ENCODE measurements around the gene CHRM3. TPM values are rescaled to one million over a fixed set of nuclear protein-coding genes. Genes with fewer than 3 reads are reported as not detected.

CHRM3 gene
- total RNA-seq, 1 donor from 2014 or later = 1.1 TPM

DNA sequence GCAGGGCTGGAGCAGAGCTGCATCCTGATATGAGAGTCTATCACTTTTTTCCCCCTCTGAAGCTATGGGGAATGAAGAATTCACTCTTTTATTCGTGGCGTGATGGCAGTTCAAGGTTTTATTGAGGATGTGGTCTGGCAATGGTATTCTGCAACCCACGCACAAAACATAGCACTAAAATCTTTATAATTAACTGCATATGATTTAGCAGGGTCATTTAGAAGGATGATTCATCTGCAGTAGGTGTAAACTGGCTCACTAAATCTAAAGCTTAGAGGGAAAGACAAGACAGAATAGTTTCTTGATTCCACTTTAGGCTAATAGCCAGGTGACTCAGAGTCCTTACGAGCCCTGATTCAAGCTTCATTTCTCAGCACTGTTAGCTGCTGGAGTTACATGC lies 25.0 kb upstream of the CHRM3 start:
- no peaks in the 10 kb centered on the region for H3K9me3 Mint-ChIP-seq (ENCODE audit: unreplicated experiment)
- peaks cover 4% of the 10 kb centered on the region for H3K4me1 ChIP-seq (ENCODE audit: insufficient read depth, low read length)
- H3K4me1 Mint-ChIP-seq (ENCODE audit: low read depth, unreplicated experiment) = peaks cover 5% of the 10 kb centered on the region
- H3K27me3 Mint-ChIP-seq (ENCODE audit: low read depth, unreplicated experiment) = no peaks in the 10 kb centered on the region
- no peak overlapping the region for H3K9ac ChIP-seq (ENCODE audit: low read length)
- H3K4me3 ChIP-seq (ENCODE audit: insufficient read depth, low read depth, low read length) = no peak overlapping the region
- DNase-seq (ENCODE audit: low read depth) (peak; percentile 98), FAIRE-seq (no peak)
- peak overlapping the region; percentile 45 for H3K4me2 ChIP-seq (ENCODE audit: low read length)
- no peaks in the 10 kb centered on the region for H3K9me3 ChIP-seq (ENCODE audit: insufficient read depth, low read depth, low read length)
- H3K27ac ChIP-seq (ENCODE audit: low read depth, low read length) = no peak overlapping the region
- no peaks in the 10 kb centered on the region for H3K36me3 Mint-ChIP-seq (ENCODE audit: low read depth, unreplicated experiment)
- H3K27me3 ChIP-seq (ENCODE audit: insufficient read depth, low read length) = no peaks in the 10 kb centered on the region
- H3K36me3 ChIP-seq (ENCODE audit: insufficient read depth, low read length) = no peaks in the 10 kb centered on the region
- H3K4me3 Mint-ChIP-seq (ENCODE audit: unreplicated experiment) = no peak overlapping the region
- H2AFZ ChIP-seq (ENCODE audit: low read depth, low read length) = no peak overlapping the region
- TF ChIP-seq EZH2 (IDR thresholded peaks at IDR 0.05; ENCODE audit: insufficient read depth, low read length) = no peak
- H4K20me1 ChIP-seq (ENCODE audit: insufficient read depth, low read length) = no peaks in the 10 kb centered on the region
- no peak overlapping the region for H3K27ac Mint-ChIP-seq (ENCODE audit: unreplicated experiment)
- H3K79me2 ChIP-seq (ENCODE audit: insufficient read depth, low read length) = no peaks in the 10 kb centered on the region

DNA sequence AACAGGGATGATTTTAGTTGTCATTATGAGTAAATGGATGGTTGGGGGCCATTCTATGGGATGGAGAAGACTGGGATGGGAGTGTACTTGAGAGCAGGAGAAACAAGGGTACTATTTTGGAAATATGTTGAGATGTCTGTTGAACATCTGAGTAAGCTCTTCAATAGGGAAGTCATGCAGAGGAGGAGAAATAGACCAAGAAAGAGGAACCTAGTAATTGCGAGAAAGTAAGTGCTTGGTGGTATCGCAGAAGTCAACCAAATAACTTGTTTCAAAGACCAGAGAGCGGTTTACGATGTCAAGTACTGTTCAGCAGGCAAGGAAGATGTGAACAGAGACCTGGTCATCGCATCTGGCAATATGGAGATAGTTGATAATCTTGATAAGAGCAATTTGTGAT lies 22.4 kb upstream of the CHRM3 start:
- Mint-ChIP-seq H3K27me3 (ENCODE audit: low read depth, unreplicated experiment) (no peaks in the 10 kb centered on the region), H3K36me3 (ENCODE audit: low read depth, unreplicated experiment) (no peaks in the 10 kb centered on the region), H3K9me3 (ENCODE audit: unreplicated experiment) (no peaks in the 10 kb centered on the region), H3K4me1 (ENCODE audit: low read depth, unreplicated experiment) (peaks cover 5% of the 10 kb centered on the region), H3K4me3 (ENCODE audit: unreplicated experiment) (no peak overlapping the region), H3K27ac (ENCODE audit: unreplicated experiment) (no peak overlapping the region)
- Histone ChIP-seq H3K9me3 (ENCODE audit: insufficient read depth, low read depth, low read length) (no peaks in the 10 kb centered on the region), H3K27me3 (ENCODE audit: insufficient read depth, low read length) (no peaks in the 10 kb centered on the region), H3K9ac (ENCODE audit: low read length) (no peak overlapping the region), H3K27ac (ENCODE audit: low read depth, low read length) (no peak overlapping the region), H2AFZ (ENCODE audit: low read depth, low read length) (no peak overlapping the region), H3K79me2 (ENCODE audit: insufficient read depth, low read length) (no peaks in the 10 kb centered on the region), H3K36me3 (ENCODE audit: insufficient read depth, low read length) (no peaks in the 10 kb centered on the region), H3K4me2 (ENCODE audit: low read length) (no peak overlapping the region), H3K4me1 (ENCODE audit: insufficient read depth, low read length) (peaks cover 4% of the 10 kb centered on the region), H3K4me3 (ENCODE audit: insufficient read depth, low read depth, low read length) (no peak overlapping the region), H4K20me1 (ENCODE audit: insufficient read depth, low read length) (no peaks in the 10 kb centered on the region)
- TF ChIP-seq, protein P1, sequence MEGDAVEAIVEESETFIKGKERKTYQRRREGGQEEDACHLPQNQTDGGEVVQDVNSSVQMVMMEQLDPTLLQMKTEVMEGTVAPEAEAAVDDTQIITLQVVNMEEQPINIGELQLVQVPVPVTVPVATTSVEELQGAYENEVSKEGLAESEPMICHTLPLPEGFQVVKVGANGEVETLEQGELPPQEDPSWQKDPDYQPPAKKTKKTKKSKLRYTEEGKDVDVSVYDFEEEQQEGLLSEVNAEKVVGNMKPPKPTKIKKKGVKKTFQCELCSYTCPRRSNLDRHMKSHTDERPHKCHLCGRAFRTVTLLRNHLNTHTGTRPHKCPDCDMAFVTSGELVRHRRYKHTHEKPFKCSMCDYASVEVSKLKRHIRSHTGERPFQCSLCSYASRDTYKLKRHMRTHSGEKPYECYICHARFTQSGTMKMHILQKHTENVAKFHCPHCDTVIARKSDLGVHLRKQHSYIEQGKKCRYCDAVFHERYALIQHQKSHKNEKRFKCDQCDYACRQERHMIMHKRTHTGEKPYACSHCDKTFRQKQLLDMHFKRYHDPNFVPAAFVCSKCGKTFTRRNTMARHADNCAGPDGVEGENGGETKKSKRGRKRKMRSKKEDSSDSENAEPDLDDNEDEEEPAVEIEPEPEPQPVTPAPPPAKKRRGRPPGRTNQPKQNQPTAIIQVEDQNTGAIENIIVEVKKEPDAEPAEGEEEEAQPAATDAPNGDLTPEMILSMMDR (IDR thresholded peaks at IDR 0.05; ENCODE audit: insufficient read depth, low read depth, low read length) = no peak
- no peak for TF ChIP-seq EZH2 (IDR thresholded peaks at IDR 0.05; ENCODE audit: insufficient read depth, low read length)
- no peak for FAIRE-seq
- DNase-seq (ENCODE audit: low read depth) = no peak

DNA sequence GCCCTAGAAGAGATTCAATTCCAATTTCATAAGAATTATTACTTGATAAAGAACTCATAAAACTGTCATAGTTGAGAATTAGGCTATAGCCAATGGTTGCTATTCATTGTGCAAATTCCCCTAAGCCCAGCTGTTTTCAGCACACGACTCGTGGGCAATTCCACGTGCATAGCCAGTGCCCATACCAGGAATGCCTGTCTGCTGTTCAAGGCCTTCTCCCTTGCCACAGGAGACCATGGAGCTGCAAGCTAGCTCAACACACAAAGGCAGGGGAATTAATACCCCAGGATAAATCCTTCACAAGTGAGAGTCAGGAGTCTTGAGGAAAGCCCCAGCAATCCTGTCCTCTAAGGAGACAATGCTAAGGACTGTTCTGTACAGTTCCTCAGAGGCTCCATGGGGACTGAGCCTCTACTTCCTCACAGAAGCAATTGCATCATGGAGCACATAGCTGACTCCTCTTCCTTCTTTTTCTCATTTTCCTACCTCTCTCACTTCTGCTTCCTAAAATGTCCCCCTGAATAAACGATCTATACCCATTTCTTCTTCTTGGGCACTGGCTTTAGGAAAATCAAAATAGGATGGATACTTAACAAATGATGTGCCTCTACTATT lies 19.1 kb upstream of the CHRM3 start:
- Histone ChIP-seq H3K9ac (ENCODE audit: low read length) (no peak overlapping the region), H3K4me2 (ENCODE audit: low read length) (no peak overlapping the region), H3K27ac (ENCODE audit: low read depth, low read length) (no peak overlapping the region), H3K79me2 (ENCODE audit: insufficient read depth, low read length) (no peaks in the 10 kb centered on the region), H3K27me3 (ENCODE audit: insufficient read depth, low read length) (no peaks in the 10 kb centered on the region), H2AFZ (ENCODE audit: low read depth, low read length) (no peak overlapping the region), H3K36me3 (ENCODE audit: insufficient read depth, low read length) (no peaks in the 10 kb centered on the region), H3K9me3 (ENCODE audit: insufficient read depth, low read depth, low read length) (no peaks in the 10 kb centered on the region), H3K4me3 (ENCODE audit: insufficient read depth, low read depth, low read length) (no peak overlapping the region), H4K20me1 (ENCODE audit: insufficient read depth, low read length) (no peaks in the 10 kb centered on the region), H3K4me1 (ENCODE audit: insufficient read depth, low read length) (no peaks in the 10 kb centered on the region)
- FAIRE-seq (no peak), DNase-seq (ENCODE audit: low read depth) (no peak)
- Mint-ChIP-seq H3K27me3 (ENCODE audit: low read depth, unreplicated experiment) (no peaks in the 10 kb centered on the region), H3K36me3 (ENCODE audit: low read depth, unreplicated experiment) (no peaks in the 10 kb centered on the region), H3K9me3 (ENCODE audit: unreplicated experiment) (no peaks in the 10 kb centered on the region), H3K4me3 (ENCODE audit: unreplicated experiment) (no peak overlapping the region), H3K4me1 (ENCODE audit: low read depth, unreplicated experiment) (no peaks in the 10 kb centered on the region), H3K27ac (ENCODE audit: unreplicated experiment) (no peak overlapping the region)
- no peak for TF ChIP-seq EZH2 (IDR thresholded peaks at IDR 0.05; ENCODE audit: insufficient read depth, low read length)
- TF ChIP-seq, protein P1 (IDR thresholded peaks at IDR 0.05; ENCODE audit: insufficient read depth, low read depth, low read length) = no peak

All from astrocyte (in vitro differentiated cells and primary cell).